HepG2 (cell line): ENCODE data around the gene ZFHX3.

Source experiments
- CCDC6 ChIP-seq: sonication (generic); formaldehyde crosslinking; IDR thresholded peaks from 2 replicates; pipeline ENCODE4 v1.8.1; 2022; ENCODE audit warnings: mild to moderate bottlenecking, missing genetic modification reagents, moderate library complexity
- ZC3H4 ChIP-seq: sonication (generic); formaldehyde crosslinking; IDR thresholded peaks from 2 replicates; pipeline ENCODE4 v1.4.0; 2020; ENCODE audit warnings: missing genetic modification reagents, borderline replicate concordance
- TF ChIP-seq, protein P1 (sequence below): sonication (generic); formaldehyde crosslinking; IDR thresholded peaks from 2 replicates; pipeline ENCODE4 v1.8.0; 2022; ENCODE audit warnings: mild to moderate bottlenecking, missing genetic modification reagents, moderate library complexity

DNA sequence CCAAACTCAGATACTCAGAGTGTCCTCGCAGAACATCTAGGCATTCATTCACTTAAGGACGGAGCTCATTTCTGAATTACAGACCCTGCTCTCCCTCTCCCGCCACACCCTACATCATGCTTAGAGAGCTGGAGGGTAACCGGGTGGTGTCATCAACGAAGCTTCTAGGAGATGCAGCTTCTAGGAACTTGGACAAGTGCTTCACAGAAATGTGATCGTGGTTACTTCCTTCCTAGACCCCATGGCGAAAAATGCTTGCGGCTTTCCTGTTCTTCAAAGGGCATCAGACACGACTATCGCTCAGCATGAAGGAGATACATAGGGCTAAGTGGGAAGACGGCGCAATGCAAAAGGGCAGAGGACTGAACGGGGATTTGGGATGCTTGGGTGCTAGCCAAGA lies 126.8 kb downstream of the ZFHX3 start:
- TF ChIP-seq, protein P1, sequence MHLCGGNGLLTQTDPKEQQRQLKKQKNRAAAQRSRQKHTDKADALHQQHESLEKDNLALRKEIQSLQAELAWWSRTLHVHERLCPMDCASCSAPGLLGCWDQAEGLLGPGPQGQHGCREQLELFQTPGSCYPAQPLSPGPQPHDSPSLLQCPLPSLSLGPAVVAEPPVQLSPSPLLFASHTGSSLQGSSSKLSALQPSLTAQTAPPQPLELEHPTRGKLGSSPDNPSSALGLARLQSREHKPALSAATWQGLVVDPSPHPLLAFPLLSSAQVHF (CRISPR knock-in tag): no peak
- TF ChIP-seq ZC3H4 (CRISPR knock-in tag) (no peak), CCDC6 (CRISPR knock-in tag) (no peak)
